Thoracic aorta (tissue), 2 donors: ENCODE measurements around the gene FLG. TPM values are rescaled to one million over a fixed set of nuclear protein-coding genes. Genes with fewer than 3 reads are reported as not detected.

Experiments used
- ATAC-seq: fragments of 150-250 bp; one replicate; pipeline ENCODE4 v1.8.0; 2017; ENCODE audit warnings: low read depth; ENCODE audit not compliant: insufficient number of reproducible peaks, low FRiP score
- DNase-seq: peaks from one replicate; pipeline ENCODE4 v3.0.0-alpha.2; 2020; ENCODE audit warnings: low spot score
- H3K27ac ChIP-seq, 2 donors: fragments of 200-600 bp; sonication (generic); 1 replicate in 1 of 2; 2 replicates in 1 of 2; pipeline ENCODE4 v1.5.1; 2016; ENCODE audit warnings: mild to moderate bottlenecking in 2 of 2, moderate library complexity in 2 of 2
- H3K27me3 ChIP-seq: fragments of 200-600 bp; sonication (generic); replicated peaks from 2 replicates; pipeline ENCODE4 v1.6.0; 2016; ENCODE audit warnings: mild to moderate bottlenecking; ENCODE audit not compliant: insufficient read depth
- H3K36me3 ChIP-seq: fragments of 200-600 bp; sonication (generic); one replicate; pipeline ENCODE4 v1.5.1; 2016
- H3K4me1 ChIP-seq, 2 donors: fragments of 200-600 bp; sonication (generic); 1 replicate in 1 of 2; 2 replicates in 1 of 2; pipeline versions ENCODE4 v1.5.1 to v1.6.0; 2016; ENCODE audit warnings: low read depth in 2 of 2, mild to moderate bottlenecking in 1 of 2; ENCODE audit not compliant: control insufficient read depth in 1 of 2
- H3K4me3 ChIP-seq: fragments of 200-600 bp; sonication (generic); 2 replicates; pipeline ENCODE4 v1.5.1; 2016; ENCODE audit warnings: mild to moderate bottlenecking
- H3K9me3 ChIP-seq: fragments of 200-600 bp; sonication (generic); 2 replicates; pipeline ENCODE4 v1.5.1; 2016
- CTCF ChIP-seq: fragments of 200-600 bp; sonication (generic); IDR thresholded peaks from one replicate; pipeline ENCODE4 v1.5.1; 2019; ENCODE audit warnings: antibody characterized with exemption
- total RNA-seq, 2 donors: library from RNA; depleted of rRNA; stranded (reverse); fragments of >200 nt; gene quantifications; one replicate each; pipeline versions ENCODE4 v1.1.0 to v1.2.3, GENCODE V29; 2016

The FLG gene
- total RNA-seq, 2 donors from 2014 or later, result 3.5 TPM; not detected in 1

- no peaks in the 10 kb centered on the region for H3K4me1 ChIP-seq
- TF ChIP-seq CTCF, result no peak
- H3K4me3 ChIP-seq, result no peak overlapping the region
- ATAC-seq, result no peak
- no peak for DNase-seq
- no peaks in the 10 kb centered on the region for H3K27me3 ChIP-seq
- H3K36me3 ChIP-seq, result no peaks in the 10 kb centered on the region
- H3K27ac ChIP-seq, result no peak overlapping the region
- no peaks in the 10 kb centered on the region for H3K9me3 ChIP-seq
Measured at GRCh38 chr1:152356736-152357135, 31.7 kb upstream of the FLG start.

- no peak for TF ChIP-seq CTCF
- no peak overlapping the region for H3K27ac ChIP-seq
- no peaks in the 10 kb centered on the region for H3K4me1 ChIP-seq
- no peaks in the 10 kb centered on the region for H3K36me3 ChIP-seq
- no peaks in the 10 kb centered on the region for H3K9me3 ChIP-seq
- no peaks in the 10 kb centered on the region for H3K27me3 ChIP-seq
- no peak overlapping the region for H3K4me3 ChIP-seq
- DNase-seq (no peak), ATAC-seq (no peak)
Measured at GRCh38 chr1:152349611-152350010, 24.6 kb upstream of the FLG start.

- no peak overlapping the region for H3K4me3 ChIP-seq
- no peak for DNase-seq
Measured at GRCh38 chr1:152348447-152348846, 23.4 kb upstream of the FLG start.

GRCh38 chr1:152347116-152347728 is 22.2 kb upstream of the FLG start:
- Histone ChIP-seq H3K27ac (no peak overlapping the region), H3K36me3 (no peaks in the 10 kb centered on the region), H3K4me3 (no peak overlapping the region), H3K4me1 (no peaks in the 10 kb centered on the region), H3K27me3 (no peaks in the 10 kb centered on the region), H3K9me3 (no peaks in the 10 kb centered on the region)
- ATAC-seq, result no peak
- DNase-seq, result no peak
- TF ChIP-seq CTCF, result peak; percentile 78

More at GRCh38 chr1:152348447-152348846, 23.4 kb upstream of the FLG start:
- H3K27ac ChIP-seq, result no peak overlapping the region
- H3K36me3 ChIP-seq, result no peaks in the 10 kb centered on the region
- H3K4me1 ChIP-seq, result no peaks in the 10 kb centered on the region
- H3K9me3 ChIP-seq, result no peaks in the 10 kb centered on the region
- H3K27me3 ChIP-seq, result no peaks in the 10 kb centered on the region
- TF ChIP-seq CTCF, result no peak
- ATAC-seq, result no peak

GRCh38 chr1:152344438-152344837 is 19.4 kb upstream of the FLG start:
- DNase-seq (no peak), ATAC-seq (no peak)
- H3K4me3 ChIP-seq, result no peak overlapping the region
- no peak overlapping the region for H3K27ac ChIP-seq
- no peaks in the 10 kb centered on the region for H3K9me3 ChIP-seq
- H3K27me3 ChIP-seq, result no peaks in the 10 kb centered on the region
- H3K4me1 ChIP-seq, result no peaks in the 10 kb centered on the region
- TF ChIP-seq CTCF, result no peak
- H3K36me3 ChIP-seq, result no peaks in the 10 kb centered on the region
